H1 (cell line): ENCODE measurements around the gene CEP78. TPM values are rescaled to one million over a fixed set of nuclear protein-coding genes. Genes with fewer than 3 reads are reported as not detected.

Experiments
- CTCF ChIA-PET: fragments of 300-600 bp; sonication (Branson Sonifier 250); formaldehyde crosslinking; loops from one replicate; lab custom pipeline; 2021; ENCODE audit not compliant: partially characterized antibody; lab: Charles Lee
- POLR2A ChIA-PET: fragments of 300-600 bp; sonication (Branson Sonifier 250); formaldehyde crosslinking; loops from one replicate; lab custom pipeline; 2021; ENCODE audit warnings: inconsistent platforms; ENCODE audit not compliant: partially characterized antibody; lab: Charles Lee
- DNase-seq, 2 experiments: peaks; one replicate each; pipeline versions ENCODE4 v3.0.0 to v3.0.0-alpha.2; 2010 to 2022; ENCODE audit warnings: low spot score in 2 of 2, low read depth in 1 of 2, mixed read lengths in 1 of 2
- FAIRE-seq: peaks from 2 replicates; lab custom pipeline; 2011; peaks lifted over from hg19 to GRCh38; lab: Jason Lieb, UNC
- H2AFZ ChIP-seq: 2 replicates; pipeline ENCODE4 v1.8.1; 2012; ENCODE audit warnings: low read length, inconsistent platforms
- H2AK5ac ChIP-seq: 2 replicates; pipeline ENCODE4 v1.6.1; 2013; ENCODE audit warnings: low read depth, low read length
- H2BK120ac ChIP-seq: replicated peaks from 2 replicates; pipeline ENCODE3; 2013; ENCODE audit warnings: low read depth, low read length, inconsistent platforms
- H2BK12ac ChIP-seq: 2 replicates; pipeline ENCODE4 v1.6.1; 2013; ENCODE audit warnings: low read depth, low read length
- H2BK15ac ChIP-seq: 2 replicates; pipeline ENCODE4 v1.6.1; 2013; ENCODE audit warnings: low read length
- H2BK20ac ChIP-seq: 2 replicates; pipeline ENCODE4 v1.6.1; 2013; ENCODE audit warnings: low read length
- H2BK5ac ChIP-seq: 2 replicates; pipeline ENCODE4 v1.6.1; 2013; ENCODE audit warnings: low read depth, low read length
- H3K14ac ChIP-seq: 2 replicates; pipeline ENCODE4 v1.6.1; 2013; ENCODE audit warnings: inconsistent platforms; ENCODE audit not compliant: insufficient read length
- H3K18ac ChIP-seq: 2 replicates; pipeline ENCODE4 v1.6.1; 2013; ENCODE audit warnings: low read length; ENCODE audit errors: extremely low read depth
- H3K23ac ChIP-seq: 2 replicates; pipeline ENCODE4 v1.6.1; 2013; ENCODE audit warnings: inconsistent platforms; ENCODE audit not compliant: insufficient read length
- H3K23me2 ChIP-seq: 2 replicates; pipeline ENCODE4 v1.6.1; 2013; ENCODE audit warnings: low read depth, low read length
- H3K27ac ChIP-seq: 2 replicates; pipeline ENCODE4 v1.6.1; 2011; ENCODE audit warnings: low read depth, low read length, inconsistent platforms
- H3K27me3 ChIP-seq, 4 experiments: replicated peaks in 1 of 4; 1 replicate in 1 of 4; 2 replicates in 3 of 4; pipeline versions ENCODE4 v1.6.1 to v1.8.1; 2011 to 2013; ENCODE audit warnings: low read length in 3 of 4, mild to moderate bottlenecking in 3 of 4, inconsistent platforms in 2 of 4, mixed read lengths in 2 of 4, moderate library complexity in 1 of 4; ENCODE audit not compliant: control insufficient read depth in 3 of 4, insufficient read depth in 3 of 4; ENCODE audit errors: extremely low read depth in 1 of 4
- H3K36me3 ChIP-seq, 4 experiments: 2 replicates each; pipeline versions ENCODE4 v1.6.1 to v1.8.1; 2011 to 2013; ENCODE audit warnings: mild to moderate bottlenecking in 4 of 4, low read length in 3 of 4, moderate library complexity in 2 of 4, control low read depth in 1 of 4, inconsistent platforms in 1 of 4; ENCODE audit not compliant: insufficient read depth in 4 of 4, control insufficient read depth in 2 of 4
- H3K4ac ChIP-seq: replicated peaks from 2 replicates; pipeline ENCODE3; 2013; ENCODE audit warnings: low read length, low read depth, mixed read lengths, inconsistent platforms; ENCODE audit not compliant: insufficient read length
- H3K4me1 ChIP-seq, 4 experiments: replicated peaks in 1 of 4; 1 replicate in 1 of 4; 2 replicates in 3 of 4; pipeline versions ENCODE4 v1.6.1 to v1.8.1; 2011 to 2013; ENCODE audit warnings: low read length in 3 of 4, inconsistent platforms in 2 of 4, mixed read lengths in 1 of 4; ENCODE audit not compliant: insufficient read depth in 4 of 4, control insufficient read depth in 3 of 4
- H3K4me2 ChIP-seq, 2 experiments: 2 replicates each; pipeline versions ENCODE4 v1.6.1 to v1.8.1; 2011 to 2013; ENCODE audit warnings: low read depth in 2 of 2, low read length in 2 of 2, control low read depth in 1 of 2, inconsistent platforms in 1 of 2, mild to moderate bottlenecking in 1 of 2; ENCODE audit not compliant: insufficient read depth in 1 of 2
- H3K4me3 ChIP-seq, 4 experiments: fragments of 200-600, 300-600 bp in 1 of 4; sonication (generic), shearing (Covaris generic), sonication (Bioruptor Twin) in 1 of 4; 2 replicates each; pipeline versions ENCODE4 v1.5.1 to v1.8.1; 2011 to 2016; ENCODE audit warnings: low read length in 4 of 4, low read depth in 3 of 4, control low read depth in 2 of 4, inconsistent platforms in 2 of 4, mild to moderate bottlenecking in 2 of 4, mixed read lengths in 1 of 4, moderate library complexity in 1 of 4; ENCODE audit not compliant: insufficient read depth in 2 of 4; ENCODE audit errors: extremely low read depth in 1 of 4
- H3K56ac ChIP-seq: replicated peaks from 2 replicates; pipeline ENCODE3; 2013; ENCODE audit warnings: low read depth, mild to moderate bottlenecking, mixed read lengths, low read length, inconsistent platforms; ENCODE audit not compliant: insufficient read length
- H3K79me1 ChIP-seq: 2 replicates; pipeline ENCODE4 v1.6.1; 2013; ENCODE audit warnings: low read depth, low read length, control low read depth
- H3K79me2 ChIP-seq, 2 experiments: 2 replicates each; pipeline versions ENCODE4 v1.6.1 to v1.8.1; 2012 to 2013; ENCODE audit warnings: low read length in 2 of 2, mild to moderate bottlenecking in 2 of 2, inconsistent platforms in 1 of 2; ENCODE audit not compliant: insufficient read depth in 2 of 2, control insufficient read depth in 1 of 2
- H3K9ac ChIP-seq, 4 experiments: replicated peaks in 1 of 4; 1 replicate in 1 of 4; 2 replicates in 3 of 4; pipeline versions ENCODE4 v1.6.1 to v1.8.1; 2011 to 2013; ENCODE audit warnings: low read depth in 3 of 4, low read length in 3 of 4, control low read depth in 2 of 4, mild to moderate bottlenecking in 2 of 4, moderate library complexity in 2 of 4, inconsistent platforms in 1 of 4; ENCODE audit errors: extremely low read depth in 1 of 4
- H3K9me3 ChIP-seq, 2 experiments: 2 replicates each; pipeline versions ENCODE4 v1.6.1 to v1.8.1; 2012 to 2013; ENCODE audit warnings: mild to moderate bottlenecking in 2 of 2, moderate library complexity in 2 of 2, control low read depth in 1 of 2, inconsistent platforms in 1 of 2, low read depth in 1 of 2, low read length in 1 of 2, mixed read lengths in 1 of 2; ENCODE audit not compliant: insufficient read depth in 2 of 2
- H4K20me1 ChIP-seq, 2 experiments: replicated peaks in 1 of 2; 2 replicates each; pipeline versions ENCODE3 to v1.8.1; 2011 to 2013; ENCODE audit warnings: inconsistent platforms in 2 of 2, low read length in 2 of 2, mild to moderate bottlenecking in 1 of 2; ENCODE audit not compliant: insufficient read depth in 2 of 2, control insufficient read depth in 1 of 2
- H4K5ac ChIP-seq: 2 replicates; pipeline ENCODE4 v1.6.1; 2013; ENCODE audit warnings: low read length, low read depth, mixed read lengths, inconsistent platforms; ENCODE audit not compliant: insufficient read length
- H4K8ac ChIP-seq: 2 replicates; pipeline ENCODE4 v1.8.0; 2013; ENCODE audit warnings: mild to moderate bottlenecking, moderate library complexity, low read length, inconsistent platforms; ENCODE audit not compliant: insufficient read depth; ENCODE audit errors: extremely low read depth
- H4K91ac ChIP-seq: replicated peaks from 2 replicates; pipeline ENCODE3; 2013; ENCODE audit warnings: low read length, mixed read lengths, inconsistent platforms; ENCODE audit not compliant: insufficient read length
- BRCA1 ChIP-seq: IDR thresholded peaks from 2 replicates; pipeline ENCODE4 v1.6.1; 2012; ENCODE audit warnings: low read depth, low read length, improper control_type of control experiment
- CREB1 ChIP-seq: IDR thresholded peaks from 2 replicates; pipeline ENCODE4 v1.6.1; 2012; ENCODE audit warnings: inconsistent platforms
- CTCF ChIP-seq, 3 experiments: IDR thresholded peaks; 1 replicate in 2 of 3; 2 replicates in 1 of 3; pipeline versions ENCODE4 v1.5.1 to v1.6.1; 2011; ENCODE audit warnings: low read length in 3 of 3, mild to moderate bottlenecking in 3 of 3, inconsistent platforms in 2 of 3, low read depth in 1 of 3, moderate library complexity in 1 of 3; ENCODE audit not compliant: insufficient read depth in 1 of 3; ENCODE audit errors: control extremely low read depth in 1 of 3
- EGR1 ChIP-seq: IDR thresholded peaks from 2 replicates; pipeline ENCODE4 v1.6.1; 2011; ENCODE audit warnings: low read depth, low read length, borderline replicate concordance
- HDAC2 ChIP-seq, 2 experiments: fragments of 300-600 bp in 1 of 2; sonication (generic) in 1 of 2; IDR thresholded peaks; 2 replicates each; pipeline ENCODE4 v1.6.1; 2011 to 2012; ENCODE audit warnings: low read depth in 2 of 2, low read length in 2 of 2, mild to moderate bottlenecking in 2 of 2, moderate library complexity in 2 of 2, borderline replicate concordance in 1 of 2, inconsistent platforms in 1 of 2
- JUND ChIP-seq: IDR thresholded peaks from 2 replicates; pipeline ENCODE4 v1.6.1; 2011; ENCODE audit warnings: mild to moderate bottlenecking, improper control_type of control experiment, low read length
- KDM5A ChIP-seq: fragments of 200-600 bp; IDR thresholded peaks from 2 replicates; pipeline ENCODE4 v1.7.1; 2012; ENCODE audit warnings: mild to moderate bottlenecking, low read length, inconsistent platforms, mixed read lengths
- PHF8 ChIP-seq: fragments of 200-600 bp; sonication (generic); conservative IDR thresholded peaks from 2 replicates; pipeline ENCODE4 v1.7.1; 2012; ENCODE audit warnings: low read depth, mild to moderate bottlenecking, inconsistent platforms, low read length, moderate library complexity
- SP1 ChIP-seq: IDR thresholded peaks from 2 replicates; pipeline ENCODE4 v1.6.1; 2011; ENCODE audit warnings: low read depth, low read length
- TAF1 ChIP-seq: IDR thresholded peaks from 2 replicates; pipeline ENCODE4 v1.6.1; 2011; ENCODE audit warnings: mild to moderate bottlenecking, low read depth, low read length
- WGBS, 2 experiments: shearing (Covaris generic) in 1 of 2; methylation state at CpG; one replicate each; pipeline versions ENCODE4 v1.1.6 to v1.1.7; 2013 to 2015; ENCODE audit warnings: low lambda C conversion rate in 2 of 2, mixed read lengths in 2 of 2, inconsistent platforms in 1 of 2, low coverage in 1 of 2, missing lambda C conversion rate in 1 of 2; ENCODE audit not compliant: insufficient replicate concordance in 2 of 2, insufficient coverage in 1 of 2, insufficient read length in 1 of 2; ENCODE audit errors: extremely low coverage in 1 of 2, missing lambda C conversion rate in 1 of 2; 5-methylcytosine and 5-hydroxymethylcytosine counted together
- polyA plus RNA-seq, 7 experiments: library from polyadenylated mRNA; depleted of rRNA in 3 of 7; stranded (reverse) in 5 of 7; unstranded in 2 of 7; fragments of >200 nt in 5 of 7; fragments of 200-250 nt in 2 of 7; gene quantifications; 1 replicate in 5 of 7; 2 replicates in 1 of 7; 4 replicates in 1 of 7; pipeline versions ENCODE4 v1.2.1 to v1.2.3, GENCODE V29; 2011 to 2013; ENCODE audit warnings: missing spikeins in 2 of 7, mixed read lengths in 2 of 7
- total RNA-seq: library from RNA; stranded (reverse); fragmentation: NEBNext Ultra II Directional; extraction: Animal tissue kit (Norgen Biotek cat#: 25700); gene quantifications from 2 replicates; pipeline ENCODE4 v1.2.1, GENCODE V29; 2021
- TF ChIP-seq, protein P1 (sequence below): IDR thresholded peaks from 2 replicates; pipeline ENCODE4 v1.6.1; 2012; ENCODE audit warnings: inconsistent platforms

The CEP78 gene
- total and polyA plus RNA-seq, 2 of the 8 experiments (the other 6 are each of a cell fraction or from before 2014, with no cell fraction given), result 10.3 to 40.9 TPM

DNA sequence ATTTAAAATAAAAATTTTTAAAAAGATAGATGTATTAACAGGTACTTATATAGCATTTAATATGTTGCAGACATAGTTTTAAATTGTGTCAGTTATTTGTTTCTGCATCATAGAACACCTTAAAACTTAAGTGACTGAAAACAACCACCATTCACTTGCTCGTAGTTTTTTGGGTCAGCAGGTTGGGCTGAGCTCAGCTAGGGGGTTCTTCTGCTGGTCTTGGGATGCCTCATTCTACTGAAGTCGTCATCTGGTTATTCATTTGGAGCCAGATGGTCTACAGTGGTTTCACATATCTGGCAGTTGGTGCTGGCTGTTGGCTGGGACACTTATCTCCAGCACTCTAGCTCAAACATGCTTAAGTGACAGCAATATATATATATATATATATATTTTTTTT, 90.7 kb downstream of the CEP78 start:
- no peak overlapping the region for H3K56ac ChIP-seq
- WGBS, 2 experiments, result 94% methylated on average over 2 of the region's 2 CpGs; no CpG with 5 or more reads in 1 of the 2 experiments
- TF ChIP-seq CTCF (IDR thresholded peaks at IDR 0.05; ENCODE audit: control extremely low read depth in 1 of 3, insufficient read depth in 1 of 3, low read depth in 1 of 3, low read length in 3 of 3) (no peak), EGR1 (no peak), SP1 (no peak), TAF1 (no peak), BRCA1 (no peak), HDAC2 (IDR thresholded peaks at IDR 0.05; ENCODE audit: borderline replicate concordance in 1 of 2, low read depth in 2 of 2, low read length in 2 of 2) (no peak), CREB1 (no peak), PHF8 (no peak), KDM5A (no peak), JUND (no peak)
- TF ChIP-seq, protein P1, sequence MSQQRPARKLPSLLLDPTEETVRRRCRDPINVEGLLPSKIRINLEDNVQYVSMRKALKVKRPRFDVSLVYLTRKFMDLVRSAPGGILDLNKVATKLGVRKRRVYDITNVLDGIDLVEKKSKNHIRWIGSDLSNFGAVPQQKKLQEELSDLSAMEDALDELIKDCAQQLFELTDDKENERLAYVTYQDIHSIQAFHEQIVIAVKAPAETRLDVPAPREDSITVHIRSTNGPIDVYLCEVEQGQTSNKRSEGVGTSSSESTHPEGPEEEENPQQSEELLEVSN, result no peak

More for the DNA sequence above, 90.7 kb downstream of the CEP78 start:
- DNase-seq, result no peak
- Histone ChIP-seq H2BK5ac (no peak overlapping the region), H3K4me2 (no peak overlapping the region), H3K4ac (no peak overlapping the region), H3K9me3 (no peaks in the 10 kb centered on the region), H3K27ac (no peak overlapping the region), H3K36me3 (peaks cover 10 to 85% (median 61%) of the 10 kb centered on the region in 4 experiments; a peak in 7 of 8 replicates), H3K23ac (no peak overlapping the region), H3K4me3 (no peak overlapping the region), H4K8ac (no peak overlapping the region), H3K23me2 (no peaks in the 10 kb centered on the region), H2BK120ac (no peak overlapping the region), H3K27me3 (no peaks in the 10 kb centered on the region), H3K14ac (no peak overlapping the region), H3K18ac (no peak overlapping the region), H3K4me1 (peaks cover 0 to 2% (median 0%) of the 10 kb centered on the region in 4 experiments; a peak in 2 of 7 replicates), H2BK20ac (no peak overlapping the region), H4K91ac (no peak overlapping the region), H2BK15ac (no peak overlapping the region), H2AK5ac (no peak overlapping the region), H2AFZ (no peak overlapping the region), H3K79me1 (peaks cover under 1% of the 10 kb centered on the region), H3K9ac (no peak overlapping the region), H3K79me2 (peaks cover 0 to 19% of the 10 kb centered on the region in 2 experiments; a peak in 2 of 4 replicates), H4K5ac (no peak overlapping the region), H2BK12ac (no peak overlapping the region), H4K20me1 (peaks cover 7 to 9% of the 10 kb centered on the region in 2 experiments)
- ChIA-PET POLR2A (interaction anchor here (0.6 to 17.1 kb wide), 3 partner anchors 23 to 37 kb away, joined by 3 to 520 read pairs (median 3); partner anchors contain the start of gene PSAT1), CTCF (interaction anchor here (0.6 to 1.1 kb wide), 2 partner anchors 23 to 27 kb away, joined by 3 read pairs; no protein-coding TSS in a partner anchor)
- FAIRE-seq, result no peak
